GM19455 (cell line): ENCODE data around the gene SEMG2.

Experiments used
- ATAC-seq: cut with Tn5 transposase; IDR thresholded peaks from one replicate; pipeline ENCODE4 v1.9.1; 2021; ENCODE audit not compliant: unreplicated experiment

SEMG2 gene

DNA sequence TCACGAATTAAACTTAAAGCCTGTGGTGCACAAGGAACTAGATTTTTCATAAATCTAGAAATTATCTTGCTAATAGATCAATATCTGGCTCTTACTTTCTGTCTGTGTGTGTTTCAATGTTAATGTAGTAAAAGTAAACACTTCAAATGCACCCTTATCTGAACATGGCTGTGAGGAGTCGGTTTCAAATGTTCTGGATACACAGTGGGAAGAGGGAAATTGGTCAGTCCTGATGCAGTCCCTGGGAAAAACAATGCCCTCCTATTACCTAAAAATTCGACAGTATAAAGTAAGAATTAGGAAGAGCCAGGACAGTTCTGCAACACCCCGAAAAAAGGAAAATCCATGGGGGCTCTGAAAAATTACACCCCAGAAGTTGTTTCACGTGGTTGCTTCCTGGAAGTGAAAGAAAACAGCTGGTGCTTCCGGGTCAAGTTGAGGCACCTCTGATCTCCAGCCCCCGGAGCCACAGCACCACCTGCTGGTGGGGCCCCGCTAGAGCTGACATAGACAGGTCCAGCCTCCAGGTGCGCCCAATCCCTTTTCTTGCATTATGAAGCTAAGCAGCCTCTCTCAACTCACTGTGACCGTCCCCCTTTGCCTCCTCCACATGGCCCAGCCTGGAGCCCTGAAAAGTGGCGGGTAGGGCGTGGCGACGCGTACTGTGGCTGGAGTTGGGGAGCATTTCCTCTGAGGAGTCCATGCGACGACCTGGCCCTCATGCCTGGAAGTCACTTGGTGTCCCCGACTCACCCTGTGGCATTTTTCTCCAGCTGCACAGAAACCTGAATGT is 8.3 kb downstream of the SEMG2 start:
- no peak for ATAC-seq

- ATAC-seq: no peak
Measured at GRCh38 chr20:45230631-45231030, 9.5 kb downstream of the SEMG2 start.

- ATAC-seq: no peak
Measured at GRCh38 chr20:45235995-45236394, 14.8 kb downstream of the SEMG2 start.

- ATAC-seq: no peak
Measured at GRCh38 chr20:45238139-45238538, 17.0 kb downstream of the SEMG2 start.

GRCh38 chr20:45246109-45246508 is 24.9 kb downstream of the SEMG2 start:
- no peak for ATAC-seq

- no peak for ATAC-seq
Measured at GRCh38 chr20:45247865-45248264, 26.7 kb downstream of the SEMG2 start.

DNA sequence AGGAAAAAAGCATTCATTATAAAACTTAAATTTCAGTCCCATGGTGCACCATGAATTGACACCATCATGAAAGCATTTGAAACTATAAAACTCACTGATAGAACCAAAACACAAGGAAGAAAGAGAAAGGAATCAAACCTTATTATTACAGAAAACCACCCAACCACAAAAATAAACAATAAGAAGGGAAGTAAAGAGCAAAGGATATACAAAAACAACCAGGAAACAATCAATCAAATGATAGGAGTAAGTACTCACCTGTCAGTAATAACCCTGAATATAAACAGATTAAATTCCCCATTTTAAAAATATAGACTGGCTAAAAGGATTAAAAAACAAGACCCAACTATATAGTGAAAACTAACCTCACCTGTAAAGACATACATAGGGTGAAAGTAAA is 27.4 kb downstream of the SEMG2 start:
- no peak for ATAC-seq

GRCh38 chr20:45251884-45252560 is 30.8 kb downstream of the SEMG2 start:
- ATAC-seq: no peak

GRCh38 chr20:45253261-45253660 is 32.1 kb downstream of the SEMG2 start:
- ATAC-seq: no peak

- no peak for ATAC-seq
Measured at GRCh38 chr20:45254383-45255262, 33.5 kb downstream of the SEMG2 start, which contains the start of gene SLPI. Gene SLPI, minus strand, starts transcription at chr20:45254564. Its CDS starts 21 bp downstream, at chr20:45254543.

- no peak for ATAC-seq
Measured at GRCh38 chr20:45257161-45257560, 36.0 kb downstream of the SEMG2 start.

DNA sequence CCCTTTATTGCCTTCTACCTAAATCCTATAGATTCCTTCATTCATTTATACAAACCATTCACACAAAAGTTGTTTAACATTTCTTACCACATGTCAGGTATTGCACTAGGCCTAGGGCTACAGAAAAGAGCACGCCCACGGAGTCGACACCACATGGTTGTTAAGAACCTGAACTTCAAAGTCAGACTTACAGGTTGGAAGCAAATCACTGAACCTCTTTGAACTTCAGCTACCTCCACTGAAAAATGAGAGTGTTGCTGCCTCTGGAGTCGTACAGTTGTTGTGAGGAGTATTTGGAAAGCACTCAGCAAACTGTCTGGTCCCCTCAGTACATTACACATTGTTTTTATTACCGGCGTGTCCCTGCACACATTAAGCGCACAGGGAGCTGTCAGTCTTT is 36.5 kb downstream of the SEMG2 start:
- ATAC-seq: no peak

DNA sequence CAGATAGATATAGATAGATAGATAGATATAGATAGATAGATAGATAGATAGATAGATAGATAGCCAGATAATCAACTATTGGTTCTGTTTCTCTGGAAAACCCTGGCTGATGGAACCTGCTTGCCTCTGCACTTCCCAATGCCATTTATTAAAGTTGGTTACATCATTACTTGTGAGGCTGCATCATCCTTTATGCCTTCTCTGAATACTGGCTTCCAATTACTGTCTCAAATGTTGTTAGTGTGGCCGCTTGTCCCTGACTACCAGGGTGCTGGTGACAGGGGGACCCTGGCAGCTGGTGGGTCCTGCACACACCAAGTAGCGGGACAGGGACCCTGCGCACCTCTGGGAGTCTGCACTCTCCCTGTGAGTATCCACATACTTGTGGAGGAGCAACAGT is 37.1 kb downstream of the SEMG2 start:
- ATAC-seq: no peak

DNA sequence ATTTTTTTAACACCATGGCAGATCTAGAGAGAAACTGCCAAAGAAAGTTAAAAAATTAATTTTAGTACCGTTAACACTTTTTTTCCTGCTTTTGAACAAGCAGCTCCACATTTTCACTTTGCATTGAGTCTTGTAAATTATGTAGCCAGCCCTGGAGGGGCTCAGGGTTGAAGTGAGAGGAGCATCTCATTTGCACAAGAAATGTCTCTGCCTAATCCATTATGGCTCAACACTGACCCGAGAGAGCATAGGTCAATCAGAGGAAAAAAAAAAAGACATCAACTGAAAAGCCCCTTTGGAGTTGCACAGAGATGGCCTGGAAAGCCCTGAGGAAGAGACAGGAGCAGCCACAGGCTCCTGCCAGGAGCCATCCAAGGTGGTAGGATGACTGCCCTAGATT is 37.5 kb downstream of the SEMG2 start:
- ATAC-seq: no peak

GRCh38 chr20:45263556-45264266 is 42.5 kb downstream of the SEMG2 start:
- ATAC-seq: no peak

- no peak for ATAC-seq
Measured at GRCh38 chr20:45266977-45267376, 45.8 kb downstream of the SEMG2 start.

GRCh38 chr20:45268531-45268930 is 47.4 kb downstream of the SEMG2 start:
- ATAC-seq: no peak

- ATAC-seq: no peak
Measured at GRCh38 chr20:45269056-45269455, 47.9 kb downstream of the SEMG2 start.

DNA sequence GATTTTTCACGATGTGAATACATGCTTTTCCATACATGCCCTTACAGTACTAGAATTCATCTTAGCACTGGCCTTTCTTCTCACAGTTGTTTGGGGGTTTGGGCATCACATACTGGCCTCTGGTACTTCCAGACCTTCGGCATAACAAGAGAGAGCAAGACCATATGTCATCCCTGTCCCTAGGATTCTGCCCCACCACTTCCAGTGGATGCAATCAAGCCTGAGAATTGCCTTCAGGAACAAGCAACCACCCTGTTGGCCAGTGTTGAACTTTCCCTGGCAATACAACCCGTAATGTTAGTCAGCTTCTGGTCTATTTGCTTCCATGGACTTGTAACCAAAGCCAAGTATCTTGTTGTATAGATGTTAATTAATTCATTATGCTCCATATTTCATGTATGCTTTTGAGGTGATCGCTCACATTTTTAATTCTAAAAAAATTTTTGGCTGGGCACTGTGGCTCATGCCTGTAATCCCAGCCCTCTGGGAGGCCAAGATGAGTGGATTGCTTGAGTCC is 48.6 kb downstream of the SEMG2 start:
- ATAC-seq: no peak
